Measurements from ENCODE around the gene OSGEP.
"Not testable (repeated sequence)": the region's sequence is repeated elsewhere in the genome, so short reads cannot be mapped to it uniquely, and the experiment has no call there.

The OSGEP gene

DNA sequence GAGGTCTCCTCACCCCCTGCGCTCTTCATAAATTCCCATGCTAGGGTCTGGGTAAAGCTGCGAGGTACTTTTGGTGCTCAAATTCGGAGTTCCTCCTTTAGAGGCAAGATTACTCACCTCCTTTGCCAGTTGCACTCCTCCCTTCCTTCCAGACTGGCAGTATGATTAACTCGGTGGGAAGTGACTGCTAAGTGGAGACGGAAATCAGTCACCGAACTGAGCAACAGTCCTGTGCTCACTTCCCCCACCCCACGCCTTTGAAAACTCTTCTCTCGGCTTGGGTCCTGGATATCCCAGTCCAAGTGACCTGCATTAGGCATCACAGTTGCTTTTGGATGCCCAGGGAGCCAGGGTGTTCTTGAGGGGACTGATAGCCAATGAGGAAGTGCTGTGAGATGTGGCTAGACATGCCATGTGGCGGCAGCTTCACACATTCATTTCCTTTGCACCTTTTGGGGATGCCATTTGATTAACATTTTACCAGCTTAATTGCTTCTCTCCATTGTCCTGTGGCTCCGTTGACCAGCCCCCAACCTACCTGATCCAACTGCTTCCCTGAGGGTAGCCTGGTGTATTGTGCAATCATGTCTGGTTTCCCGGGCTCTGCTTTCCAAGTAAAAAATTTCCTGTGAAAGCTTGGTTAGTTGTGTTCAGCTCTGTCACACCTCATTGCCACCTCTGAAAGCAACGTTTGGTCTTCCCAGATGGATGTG is 15.4 kb upstream of the OSGEP start:
- peak; percentile 70 for DNase-seq (ENCODE audit: low spot score)

DNA sequence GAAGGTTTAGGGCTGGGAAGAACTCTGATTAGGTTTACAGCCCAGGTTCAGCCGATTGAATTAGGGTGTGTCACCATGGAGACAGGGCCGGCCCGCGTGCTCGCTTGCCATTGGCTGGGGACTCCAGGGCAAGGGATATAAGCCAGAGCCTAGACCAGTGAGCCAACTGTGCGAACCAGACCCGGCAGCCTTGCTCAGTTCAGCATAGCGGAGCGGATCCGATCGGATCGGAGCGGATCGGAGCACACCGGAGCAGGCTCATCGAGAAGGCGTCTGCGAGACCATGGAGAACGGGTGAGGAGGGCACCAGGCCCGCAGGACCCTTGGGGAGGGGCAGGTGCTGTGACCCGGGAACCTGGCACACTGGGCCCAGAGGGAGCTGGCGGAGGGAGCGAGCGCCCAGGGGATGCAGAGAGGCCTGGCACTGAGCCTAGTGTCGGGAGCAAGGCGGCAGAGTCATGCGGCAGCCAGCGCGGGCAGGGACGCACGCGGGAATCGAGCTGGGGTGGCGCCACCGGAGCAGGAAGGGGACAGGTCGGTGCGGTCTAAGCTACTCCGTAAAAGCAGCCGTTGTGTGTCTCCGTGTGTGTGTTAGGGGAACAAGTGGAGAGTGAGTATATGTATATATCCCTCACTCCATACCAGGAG is 14.8 kb upstream of the OSGEP start, which contains the start of gene PNP:
TSS of gene PNP (plus strand) at position 165 of the 648 bp plus-strand sequence. CDS start at position 284, 119 bp downstream.
- DNase-seq (ENCODE audit: low spot score), result peak; percentile 96

DNA sequence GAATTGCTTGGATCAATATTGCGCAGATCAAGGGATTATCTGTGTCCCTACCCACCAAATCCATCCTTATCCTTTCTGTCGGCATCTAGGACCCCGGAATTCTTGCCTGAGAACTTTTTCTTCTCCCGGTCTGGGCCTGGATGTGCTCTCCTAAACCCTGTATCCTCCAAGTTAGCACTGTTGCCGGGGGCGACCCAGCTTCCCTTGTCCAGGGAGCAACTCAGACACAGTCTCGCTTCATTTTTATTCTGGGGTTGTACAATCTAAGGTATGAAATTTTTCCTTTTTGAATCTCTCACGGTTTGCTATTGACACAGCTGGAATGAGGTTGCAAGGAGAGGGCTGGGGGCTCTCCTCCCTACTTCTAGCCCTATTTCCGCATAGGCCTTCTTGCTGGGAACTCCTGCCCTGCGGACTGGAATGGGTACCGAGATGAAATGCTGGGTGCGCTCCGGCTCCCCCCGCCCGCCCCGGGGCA is 14.2 kb upstream of the OSGEP start:
- DNase-seq (ENCODE audit: low spot score), result no peak

DNA sequence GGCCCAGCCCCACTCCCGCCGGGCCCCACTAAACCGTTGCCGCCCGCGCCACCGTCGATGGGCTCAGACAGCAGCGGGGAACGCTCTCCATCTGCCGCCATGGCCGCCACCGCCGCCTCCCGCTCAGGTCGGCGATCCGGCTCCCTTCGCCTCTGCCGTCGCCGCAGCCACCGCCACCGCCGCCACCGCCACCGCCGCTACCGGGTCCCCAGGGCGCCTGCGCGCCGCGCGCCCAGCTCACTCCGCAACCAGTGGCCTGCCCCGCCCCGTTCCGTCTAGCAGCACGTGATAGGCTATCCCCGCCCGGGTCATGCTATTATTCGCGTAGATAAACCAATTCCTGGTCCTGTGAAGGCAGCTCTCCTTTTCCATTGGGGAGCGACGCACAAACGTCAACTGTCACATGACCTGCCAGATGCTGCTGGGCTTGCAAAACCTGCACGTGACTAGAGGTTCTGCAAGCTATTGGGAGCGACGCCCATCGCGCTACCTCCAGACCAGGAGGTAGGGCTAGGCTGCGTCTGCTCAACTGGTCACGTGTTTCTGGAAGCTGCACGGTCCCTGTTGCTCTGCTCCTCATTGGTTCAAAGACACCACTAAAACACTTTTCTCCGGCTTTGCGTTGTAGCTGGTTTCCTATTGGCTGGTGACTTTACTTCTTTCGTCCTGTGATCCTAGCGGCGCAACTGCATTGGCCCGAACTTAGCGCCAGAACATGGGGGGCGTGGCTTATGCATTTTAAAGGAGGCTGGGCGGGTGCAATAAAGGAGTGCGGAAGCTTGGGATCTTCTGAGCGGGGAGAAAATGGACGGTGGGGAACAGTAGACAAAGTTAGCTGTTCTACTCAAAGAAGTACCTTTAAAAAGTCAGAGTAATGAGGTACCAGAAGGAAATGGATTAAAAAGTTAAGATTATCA is 6.9 kb upstream of the OSGEP start, which contains the start of gene PIP4P1:
TSS of gene PIP4P1 (minus strand) at position 210 of the 917 bp plus-strand sequence. CDS start at position 101, 109 bp downstream.
- peak; percentile 100 for DNase-seq (ENCODE audit: low spot score)

DNA sequence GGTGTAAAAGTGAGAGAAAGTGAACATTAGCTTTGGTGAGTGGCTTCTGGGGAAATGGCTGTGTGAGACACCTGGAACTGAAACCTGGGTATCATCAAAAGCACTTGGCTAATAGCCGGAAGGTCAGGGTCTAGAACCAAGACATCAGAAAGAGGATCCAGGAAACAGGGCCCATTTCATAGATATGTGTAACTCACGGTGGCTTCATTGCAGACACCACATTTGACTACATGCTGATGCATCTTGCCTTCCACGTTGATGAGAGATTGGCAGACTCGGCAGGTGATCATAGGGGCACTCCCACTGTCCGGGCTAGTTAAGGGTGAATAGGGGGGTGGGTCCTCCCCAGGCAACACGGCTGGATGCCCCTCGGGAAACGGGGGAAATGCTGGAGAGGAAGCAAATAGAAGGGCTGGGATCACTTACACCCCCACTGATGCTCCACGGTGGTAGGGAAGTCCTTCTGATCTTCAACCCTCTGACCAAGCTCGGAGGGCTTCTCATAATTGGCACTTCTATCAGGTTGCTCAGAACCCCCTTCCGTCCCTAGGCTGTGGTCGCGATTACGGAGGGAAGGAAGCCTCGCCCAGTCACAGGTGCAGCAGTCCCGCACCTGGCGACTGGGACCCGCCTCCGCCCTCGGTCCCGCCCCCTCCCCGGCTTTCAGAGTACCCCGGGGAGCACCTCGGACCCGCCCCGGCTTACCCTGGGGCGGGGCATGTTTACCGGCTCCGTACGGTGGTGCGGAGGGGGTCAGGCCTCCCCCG is 6.0 kb upstream of the OSGEP start:
- peak; percentile 52 for DNase-seq (ENCODE audit: low spot score)

DNA sequence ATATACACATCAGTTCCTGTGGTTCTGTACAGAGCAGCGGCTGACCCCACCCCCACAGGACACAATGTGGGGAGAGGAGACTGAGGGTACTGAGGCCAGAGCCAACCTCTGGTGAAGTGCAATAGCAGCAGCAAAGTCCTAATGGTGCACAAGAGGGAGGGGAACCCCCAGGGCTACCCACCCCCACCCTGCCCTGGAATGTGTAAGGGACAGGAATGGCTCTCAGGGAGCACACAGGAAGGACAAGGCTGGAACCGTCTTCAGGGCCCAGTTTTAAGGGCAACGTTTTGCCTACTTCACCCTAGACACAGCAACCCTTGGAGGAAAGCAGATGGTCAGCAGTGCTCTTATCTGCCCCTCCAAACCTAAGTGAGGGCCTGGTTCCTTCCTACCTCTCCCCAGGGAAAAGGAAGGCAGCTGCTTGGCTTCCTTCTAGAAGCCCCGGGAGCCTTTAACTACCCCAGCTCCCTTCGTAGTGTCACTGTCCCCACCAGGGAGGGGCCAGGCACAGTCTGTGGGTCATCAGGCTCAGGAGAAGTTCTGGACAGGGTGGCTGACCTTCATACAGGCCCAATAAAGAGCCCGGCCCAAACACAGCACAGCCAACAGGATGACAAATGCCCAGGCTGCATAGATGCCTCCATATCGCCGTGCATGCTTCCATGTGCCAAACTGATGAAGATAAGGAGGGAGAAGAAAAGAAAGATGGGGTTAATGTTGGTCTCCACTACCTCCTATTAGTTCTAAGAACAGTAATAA is 3.6 kb upstream of the OSGEP start:
- DNase-seq (ENCODE audit: low spot score), result no peak

DNA sequence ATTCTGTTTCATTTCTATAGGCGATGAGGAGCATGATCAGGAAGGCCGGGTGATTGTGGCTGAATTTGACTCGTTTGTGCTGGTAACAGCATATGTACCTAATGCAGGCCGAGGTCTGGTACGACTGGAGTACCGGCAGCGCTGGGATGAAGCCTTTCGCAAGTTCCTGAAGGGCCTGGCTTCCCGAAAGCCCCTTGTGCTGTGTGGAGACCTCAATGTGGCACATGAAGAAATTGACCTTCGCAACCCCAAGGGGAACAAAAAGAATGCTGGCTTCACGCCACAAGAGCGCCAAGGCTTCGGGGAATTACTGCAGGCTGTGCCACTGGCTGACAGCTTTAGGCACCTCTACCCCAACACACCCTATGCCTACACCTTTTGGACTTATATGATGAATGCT is 2.4 kb upstream of the OSGEP start:
- no peak for DNase-seq (ENCODE audit: low spot score)

DNA sequence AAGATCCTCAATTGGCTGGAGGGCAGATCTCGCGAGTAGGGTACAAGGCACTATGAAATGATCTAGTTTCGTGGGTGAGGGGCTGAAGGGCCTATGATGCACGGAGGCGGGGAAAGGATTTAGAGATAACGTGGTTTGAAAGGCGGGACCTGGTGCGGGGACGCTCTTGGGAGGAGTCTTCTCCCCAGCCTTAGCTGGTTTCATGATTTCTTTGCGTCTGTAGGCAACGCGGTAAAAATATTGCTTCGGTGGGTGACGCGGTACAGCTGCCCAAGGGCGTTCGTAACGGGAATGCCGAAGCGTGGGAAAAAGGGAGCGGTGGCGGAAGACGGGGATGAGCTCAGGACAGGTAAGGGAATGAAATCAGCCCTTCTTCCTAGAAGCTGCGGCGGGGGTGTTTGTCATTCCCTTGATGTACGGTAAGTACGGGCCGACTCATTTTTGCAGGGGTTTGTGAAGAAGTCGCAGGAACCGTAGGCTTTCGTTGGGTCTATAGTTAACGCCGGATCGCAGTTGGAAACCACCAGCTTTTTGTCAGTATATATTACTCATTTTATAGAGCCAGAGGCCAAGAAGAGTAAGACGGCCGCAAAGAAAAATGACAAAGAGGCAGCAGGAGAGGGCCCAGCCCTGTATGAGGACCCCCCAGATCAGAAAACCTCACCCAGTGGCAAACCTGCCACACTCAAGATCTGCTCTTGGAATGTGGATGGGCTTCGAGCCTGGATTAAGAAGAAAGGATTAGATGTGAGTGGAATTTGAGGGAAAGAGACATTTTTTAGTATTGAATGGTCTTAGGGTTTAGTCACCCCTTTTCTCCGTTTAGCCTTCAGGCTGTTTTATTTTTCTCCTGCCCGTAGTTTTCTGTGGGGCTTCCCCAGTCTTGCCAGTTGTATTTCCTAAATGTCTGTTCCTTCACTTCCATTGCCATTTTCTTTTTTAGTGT is 1.0 kb upstream of the OSGEP start:
- DNase-seq (ENCODE audit: low spot score), result peak; percentile 78

DNA sequence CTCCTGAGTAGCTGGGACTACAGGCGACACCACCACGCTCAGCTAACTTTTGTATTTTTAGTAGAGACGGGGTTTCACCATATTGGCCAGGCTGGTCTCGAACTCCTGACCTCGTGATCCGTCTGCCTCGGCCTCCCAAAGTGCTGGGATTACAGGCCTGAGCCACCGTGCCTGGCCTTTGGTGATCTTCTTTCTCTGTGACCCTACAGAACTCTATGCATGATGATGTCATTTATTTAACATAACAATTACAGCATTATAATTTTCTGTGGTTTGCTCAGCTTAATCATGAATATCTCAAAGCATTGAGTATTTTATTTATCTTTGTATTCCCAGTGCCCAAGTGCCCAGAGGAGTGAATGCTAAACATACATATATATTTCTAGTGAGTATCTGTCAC is 1.8 kb downstream of the OSGEP start:
- DNase-seq (ENCODE audit: low spot score), result not testable (repeated sequence)

DNA sequence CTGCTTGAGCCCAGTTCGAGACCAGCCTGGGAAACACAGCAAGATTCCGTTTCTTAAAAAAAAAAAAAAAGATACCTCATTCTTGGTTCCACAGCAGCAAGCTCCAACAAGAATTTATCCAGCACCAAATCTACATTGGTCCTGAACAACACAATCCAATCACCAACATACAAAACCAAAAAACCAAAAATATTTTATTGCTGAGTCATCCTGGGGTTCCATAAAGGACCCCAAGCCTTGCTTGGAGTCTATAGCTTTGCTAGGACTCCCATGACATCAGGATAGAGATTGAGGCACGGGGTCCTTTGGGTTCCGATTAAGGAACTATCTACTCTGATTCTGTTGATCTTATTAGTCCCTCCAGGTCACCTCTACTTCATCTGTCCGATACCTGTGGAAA is 7.7 kb downstream of the OSGEP start:
- DNase-seq (ENCODE audit: low spot score), result no peak

DNA sequence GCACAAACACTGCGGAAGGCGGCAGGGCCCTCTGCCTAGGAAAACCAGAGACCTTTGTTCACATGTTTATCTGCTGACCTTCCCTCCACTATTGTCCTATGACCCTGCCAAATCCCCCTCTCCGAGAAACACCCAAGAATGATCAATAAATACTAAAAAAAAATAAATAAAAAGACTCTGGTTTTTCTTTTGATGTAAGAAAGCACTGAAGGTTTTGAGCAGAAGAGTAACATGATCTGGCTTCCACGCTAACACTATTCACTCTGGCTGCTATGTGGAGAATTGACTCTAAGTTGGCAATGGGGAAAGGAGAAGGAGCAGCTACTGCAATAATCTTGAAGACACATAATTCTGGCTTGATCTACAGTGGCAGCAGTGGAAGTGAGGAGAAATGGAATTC is 11.0 kb downstream of the OSGEP start:
- not testable (repeated sequence) for DNase-seq (ENCODE audit: low spot score)

DNA sequence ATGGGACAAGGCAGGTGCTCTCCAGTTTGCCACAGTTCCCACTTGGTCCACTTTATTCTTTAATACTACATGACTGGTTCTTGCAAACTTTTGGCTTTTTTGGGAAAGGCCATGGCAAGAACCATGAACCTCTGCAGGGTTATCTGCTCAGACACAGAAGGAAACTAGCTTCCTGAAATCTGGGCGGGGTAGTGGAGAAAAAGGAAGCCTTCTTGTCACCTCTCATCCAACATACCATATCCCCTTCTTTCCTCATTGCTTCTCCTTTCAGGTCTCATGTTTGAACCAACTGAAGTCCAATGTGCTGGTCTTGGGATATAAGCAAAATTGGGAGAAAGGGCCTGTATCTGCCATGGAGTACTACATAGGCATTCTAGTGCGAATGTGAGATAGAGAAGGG is 13.2 kb downstream of the OSGEP start:
- no peak for DNase-seq (ENCODE audit: low spot score)

DNA sequence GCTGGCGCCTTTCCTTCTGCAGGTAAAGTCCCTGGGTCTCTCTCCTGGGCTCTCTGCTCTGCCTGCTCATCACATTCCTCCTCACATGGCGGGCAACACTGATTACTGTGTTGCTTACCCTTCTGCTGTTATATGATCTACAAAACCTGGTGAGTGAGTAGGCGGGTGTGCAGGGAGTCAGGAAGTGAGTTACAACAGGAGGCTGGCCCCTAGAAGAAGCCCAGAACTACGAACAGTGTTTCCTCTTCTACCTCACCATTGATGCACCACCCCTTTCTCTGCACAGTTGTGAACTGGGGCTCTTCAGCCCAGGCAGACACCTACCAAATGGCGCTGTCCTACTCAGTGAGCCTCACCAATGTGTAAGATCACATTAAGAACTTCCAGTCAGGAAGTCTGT is 13.7 kb downstream of the OSGEP start:
- no peak for DNase-seq (ENCODE audit: low spot score)

DNA sequence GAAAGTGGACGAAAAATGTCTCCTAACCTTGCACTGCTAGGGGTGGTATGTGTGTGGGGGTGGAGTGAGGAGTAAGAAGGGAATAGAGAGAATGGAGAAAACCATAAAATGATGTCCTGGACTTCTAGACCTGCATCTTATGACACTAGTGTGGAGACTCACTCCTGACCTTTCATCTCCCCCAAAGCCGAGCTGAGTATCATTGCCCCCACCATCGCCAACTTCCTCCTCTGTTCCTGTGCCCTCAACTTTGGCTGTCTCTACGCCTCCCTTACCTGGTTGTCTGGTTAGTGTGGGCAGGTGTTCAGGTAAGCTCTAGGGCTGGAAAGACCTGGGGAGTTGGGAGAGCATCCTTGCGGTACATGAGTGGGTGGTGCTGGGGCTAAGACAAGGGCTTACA is 14.1 kb downstream of the OSGEP start:
- DNase-seq (ENCODE audit: low spot score), result no peak

DNA sequence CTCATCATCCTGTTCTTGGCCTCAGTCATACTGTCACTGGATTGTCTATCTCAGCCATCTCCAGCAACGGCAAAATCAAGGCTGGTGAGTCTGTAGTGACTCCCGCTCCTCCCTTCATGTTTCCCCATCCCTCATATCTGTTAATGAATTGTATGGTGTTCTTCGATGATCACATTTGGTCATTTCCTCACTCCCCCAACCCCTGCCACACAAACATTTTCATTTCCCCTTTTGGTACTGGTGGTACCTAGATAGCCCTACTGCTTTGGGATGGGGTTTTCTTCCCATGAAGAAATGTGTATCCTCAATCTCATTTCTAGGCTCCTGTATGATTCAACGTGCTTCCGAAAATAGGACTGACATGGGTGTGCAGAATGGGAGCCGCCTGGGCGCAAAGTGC is 15.9 kb downstream of the OSGEP start:
- DNase-seq (ENCODE audit: low spot score), result no peak

DNA sequence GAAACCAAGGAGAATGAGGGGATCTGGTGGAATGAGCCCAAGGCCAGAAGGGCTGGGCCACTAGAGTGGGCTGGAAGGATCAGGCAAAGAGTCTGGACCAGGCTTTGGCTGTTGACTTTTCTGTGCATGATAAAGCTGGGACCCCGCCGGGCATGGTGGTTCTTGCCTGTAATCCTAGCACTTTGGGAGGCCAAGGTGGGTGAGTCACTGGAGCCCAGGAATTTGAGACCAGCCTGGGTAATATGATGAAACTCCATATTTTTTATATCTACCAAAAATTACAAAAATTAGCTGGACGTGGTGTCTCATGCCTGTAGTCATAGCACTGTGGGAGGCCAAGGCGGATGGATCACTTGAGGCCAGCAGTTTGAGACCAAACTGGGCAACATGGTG is 18.3 kb downstream of the OSGEP start:
- DNase-seq (ENCODE audit: low spot score), result no peak

DNA sequence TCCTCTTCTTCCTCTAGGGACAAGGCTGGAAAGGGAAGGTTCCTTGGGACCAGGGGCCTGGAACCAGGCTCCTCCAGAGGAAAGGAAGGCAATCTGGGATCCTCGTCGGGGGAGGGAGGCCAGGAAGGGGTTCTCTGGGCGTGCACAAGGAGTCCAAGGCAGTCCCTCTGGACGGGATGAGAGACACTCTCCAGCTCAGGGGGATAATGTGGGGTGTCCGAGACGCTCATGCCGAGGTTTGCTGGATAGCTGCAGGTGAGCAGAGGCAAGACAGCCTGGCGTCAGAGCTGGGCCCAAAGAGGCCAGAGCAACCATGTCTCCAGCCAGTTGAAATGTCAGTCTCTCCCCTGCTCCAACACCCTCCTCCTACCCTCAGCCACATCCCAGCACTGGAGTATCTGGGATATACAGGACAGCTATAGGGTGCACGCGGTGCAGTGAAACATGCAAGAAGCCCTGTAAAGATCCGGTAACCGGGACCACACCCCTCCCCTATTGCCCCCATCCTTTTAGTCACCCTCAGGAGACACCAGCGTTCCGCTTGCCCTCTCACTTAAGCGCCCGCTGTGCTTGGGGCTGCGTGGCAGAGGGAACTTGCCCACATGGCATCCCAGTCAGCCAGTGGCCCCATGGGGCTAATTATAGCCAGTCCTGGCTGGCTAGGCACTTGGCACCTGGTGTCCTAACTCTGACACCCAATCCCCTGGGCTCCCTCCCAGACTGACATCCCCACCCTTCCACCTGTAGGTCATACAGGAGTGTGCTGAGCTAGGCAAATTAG is 18.8 kb downstream of the OSGEP start, which contains the start of gene KLHL33:
TSS of gene KLHL33 (minus strand) at position 585 of the 781 bp plus-strand sequence. CDS start at position 230, 355 bp downstream.
- DNase-seq (ENCODE audit: low spot score), result no peak

DNA sequence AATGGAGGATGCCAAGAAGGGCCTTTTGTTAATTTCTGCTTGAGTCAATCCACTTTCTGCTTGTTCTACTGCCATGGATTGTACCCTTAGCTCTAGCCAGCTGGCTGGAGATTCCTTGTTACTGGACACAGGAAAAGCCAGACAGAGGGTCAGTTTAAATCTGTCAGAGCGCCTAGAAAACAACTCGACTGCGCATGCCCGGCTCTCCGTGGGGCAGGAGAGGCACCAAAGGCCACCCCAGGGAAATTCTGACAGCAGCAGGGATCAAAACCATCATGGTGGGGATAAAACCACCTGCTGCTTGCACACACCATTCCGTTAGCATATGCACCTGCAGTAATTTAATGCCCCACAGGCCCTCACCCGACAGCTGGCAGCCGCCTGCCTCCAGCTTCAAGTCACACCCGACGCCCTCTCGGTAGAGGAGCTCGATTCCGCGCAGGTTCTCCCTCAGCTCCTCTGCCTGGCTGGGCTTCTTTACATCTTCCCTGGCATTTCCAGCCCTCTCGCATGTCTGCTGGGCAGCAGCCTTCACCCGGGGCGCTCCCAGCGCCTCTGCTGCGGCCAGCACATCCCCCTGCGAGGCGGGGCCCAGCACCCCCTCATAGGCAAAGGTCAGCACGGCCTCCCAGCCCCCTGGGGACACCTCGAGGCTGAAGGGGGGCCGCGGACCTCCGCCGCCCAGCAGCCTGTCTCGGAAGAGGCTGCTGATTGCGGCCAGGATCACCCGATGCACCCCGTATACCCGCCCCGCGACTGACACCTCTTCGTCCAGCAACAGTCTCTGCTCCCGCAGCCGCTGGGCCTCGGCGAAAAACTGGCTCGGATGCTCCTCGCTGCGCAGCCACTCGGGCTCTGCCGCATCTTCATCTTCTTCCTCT is 19.7 kb downstream of the OSGEP start:
- no peak for DNase-seq (ENCODE audit: low spot score)

All from hematopoietic multipotent progenitor cell treated with erythropoietin and hydrocortisone succinate and interleukin-3 and kit ligand, for 15 days (in vitro differentiated cells).